ENCODE data around the gene NLK. TPM values are rescaled to one million over a fixed set of nuclear protein-coding genes. Genes with fewer than 3 reads are reported as not detected.

The NLK gene
- total and polyA plus RNA-seq, 10 of the 15 experiments (the other 5 are each of a cell fraction or from before 2014, with no cell fraction given): 5.0 to 22.9 (median 15.0) TPM

- no peak for TF ChIP-seq POLR2AphosphoS2 (IDR thresholded peaks at IDR 0.05; ENCODE audit: low read depth, low read length)
- no peak for TF ChIP-seq CHD1 (IDR thresholded peaks at IDR 0.05; ENCODE audit: low read depth, low read length)
- TF ChIP-seq RBBP5 (conservative IDR thresholded peaks at IDR 0.05): no peak
- no peak for TF ChIP-seq EGR1 (IDR thresholded peaks at IDR 0.05; ENCODE audit: borderline replicate concordance in 1 of 2, low read depth in 2 of 2, low read length in 2 of 2)
- no peak for TF ChIP-seq ASH2L (IDR thresholded peaks at IDR 0.05; ENCODE audit: borderline replicate concordance, low read depth)
- no peak for TF ChIP-seq NFYB (IDR thresholded peaks at IDR 0.05; ENCODE audit: insufficient read depth, low read depth, low read length)
- TF ChIP-seq BMI1 (IDR thresholded peaks at IDR 0.05; ENCODE audit: borderline replicate concordance): no peak
- no peak for TF ChIP-seq BCL3 (IDR thresholded peaks at IDR 0.05; ENCODE audit: borderline replicate concordance, insufficient read depth, low read depth, low read length, poor library complexity, severe bottlenecking)
Observed at GRCh38 chr17:28071179-28071578, 28.7 kb downstream of the NLK start (continued).

- Histone ChIP-seq H3K36me3 (ENCODE audit: control insufficient read depth in 2 of 2, insufficient read depth in 2 of 2, low read length in 1 of 2) (no peaks in the 10 kb centered on the region), H3K79me2 (ENCODE audit: control insufficient read depth, insufficient read depth, low read length) (no peaks in the 10 kb centered on the region; the same call in none of the 2 replicates), H3K9me3 (replicated peaks; ENCODE audit: control insufficient read depth, insufficient read depth, low read length) (peaks cover 8% of the 10 kb centered on the region; the same call in 2 of the 3 replicates), H4K20me1 (ENCODE audit: control insufficient read depth, insufficient read depth) (no peaks in the 10 kb centered on the region), H3K27ac (ENCODE audit: control insufficient read depth, insufficient read depth) (0 out of 2 replicates have a peak overlapping the region, but pooled peaks have one; percentile 25), H3K4me1 (ENCODE audit: control insufficient read depth, insufficient read depth, low read length) (peaks cover 3% of the 10 kb centered on the region; the same call in 1 of the 2 replicates), H3K4me3 (no peak overlapping the region), H2AFZ (ENCODE audit: control insufficient read depth, low read depth, low read length) (no peak overlapping the region), H3K9ac (ENCODE audit: control insufficient read depth, insufficient read depth, low read length) (no peak overlapping the region), H3K4me2 (ENCODE audit: control insufficient read depth, insufficient read depth) (no peak overlapping the region), H3K27me3 (replicated peaks in 1 of 2; ENCODE audit: control insufficient read depth in 2 of 2, insufficient read depth in 2 of 2, low read length in 1 of 2) (no peaks in the 10 kb centered on the region)
- no peak for DNase-seq (ENCODE audit: low read depth, low spot score)
- ChIA-PET POLR2A (interaction anchor here (0.6 to 1.2 kb wide), 2 partner anchors 11 to 20 kb away, joined by 5 read pairs; no protein-coding TSS in a partner anchor), SMC1A (ENCODE audit: uncharacterized antibody, unreplicated experiment) (interaction anchor here (1.4 to 2.2 kb wide), 4 partner anchors 9 to 16 kb away, joined by 3 to 6 read pairs (median 6); no protein-coding TSS in a partner anchor), CTCF (interaction anchor here (1.5 kb wide), 1 partner anchor 11 kb away, joined by 3 read pairs; no protein-coding TSS in a partner anchor), RAD21 (ENCODE audit: unreplicated experiment) (no interaction called here)
- 50% methylated on average over 6 of the region's 6 CpGs for WGBS (ENCODE audit: insufficient coverage, insufficient replicate concordance, low lambda C conversion rate, missing lambda C conversion rate)
- ATAC-seq: peak; percentile 71
- intact Hi-C loops (cut with micrococcal nuclease; ENCODE audit: unreplicated experiment) (no loop called here), in situ Hi-C loops (cut with MboI) (loop anchor here (25.0 kb wide), 1 partner anchor 785 kb away; the partner anchor contains the start of gene WSB1)
- FAIRE-seq: peak; percentile 66
- BruUV-seq (replicated peaks): no TSS peak
- no peak for TF ChIP-seq MYB (IDR thresholded peaks at IDR 0.05; ENCODE audit: borderline replicate concordance, low read depth, low read length)
- TF ChIP-seq RUNX3 (IDR thresholded peaks at IDR 0.05; ENCODE audit: low read length): peak; percentile 70
- TF ChIP-seq ATF2 (IDR thresholded peaks at IDR 0.05; ENCODE audit: low read length): 0 out of 2 replicates have a peak, but pooled peaks have one; percentile 31
- 0 out of 2 replicates have a peak, but pooled peaks have one; percentile 42 for TF ChIP-seq NFIC (IDR thresholded peaks at IDR 0.05; ENCODE audit: low read depth, low read length)
- TF ChIP-seq TCF12 (IDR thresholded peaks at IDR 0.05; ENCODE audit: low read depth, low read length): 0 out of 2 replicates have a peak, but pooled peaks have one; percentile 20
- no peak for TF ChIP-seq HSF1 (IDR thresholded peaks at IDR 0.05; ENCODE audit: low read depth, low read length)
- TF ChIP-seq ATF7 (IDR thresholded peaks at IDR 0.05; ENCODE audit: low read depth): peak; percentile 66
- TF ChIP-seq CBFB (IDR thresholded peaks at IDR 0.05; ENCODE audit: low read depth): peak; percentile 20; the same call in 1 of the 2 replicates
- no peak for TF ChIP-seq EGR1 (IDR thresholded peaks at IDR 0.05; ENCODE audit: borderline replicate concordance in 1 of 2, low read depth in 2 of 2, low read length in 2 of 2)
- 0 out of 2 replicates have a peak, but pooled peaks have one; percentile 8 for TF ChIP-seq FOXM1 (IDR thresholded peaks at IDR 0.05; ENCODE audit: low read depth, low read length)
Observed at GRCh38 chr17:28071891-28072606, 29.6 kb downstream of the NLK start.

Measured in GM12878 (cell line).